ENCODE data around the gene SCN2B. TPM values are rescaled to one million over a fixed set of nuclear protein-coding genes. Genes with fewer than 3 reads are reported as not detected.

SCN2B gene
- total and polyA plus RNA-seq, 2 of the 4 experiments (the other 2 are of a cell fraction) = under 0.01 to 0.05 TPM

DNA sequence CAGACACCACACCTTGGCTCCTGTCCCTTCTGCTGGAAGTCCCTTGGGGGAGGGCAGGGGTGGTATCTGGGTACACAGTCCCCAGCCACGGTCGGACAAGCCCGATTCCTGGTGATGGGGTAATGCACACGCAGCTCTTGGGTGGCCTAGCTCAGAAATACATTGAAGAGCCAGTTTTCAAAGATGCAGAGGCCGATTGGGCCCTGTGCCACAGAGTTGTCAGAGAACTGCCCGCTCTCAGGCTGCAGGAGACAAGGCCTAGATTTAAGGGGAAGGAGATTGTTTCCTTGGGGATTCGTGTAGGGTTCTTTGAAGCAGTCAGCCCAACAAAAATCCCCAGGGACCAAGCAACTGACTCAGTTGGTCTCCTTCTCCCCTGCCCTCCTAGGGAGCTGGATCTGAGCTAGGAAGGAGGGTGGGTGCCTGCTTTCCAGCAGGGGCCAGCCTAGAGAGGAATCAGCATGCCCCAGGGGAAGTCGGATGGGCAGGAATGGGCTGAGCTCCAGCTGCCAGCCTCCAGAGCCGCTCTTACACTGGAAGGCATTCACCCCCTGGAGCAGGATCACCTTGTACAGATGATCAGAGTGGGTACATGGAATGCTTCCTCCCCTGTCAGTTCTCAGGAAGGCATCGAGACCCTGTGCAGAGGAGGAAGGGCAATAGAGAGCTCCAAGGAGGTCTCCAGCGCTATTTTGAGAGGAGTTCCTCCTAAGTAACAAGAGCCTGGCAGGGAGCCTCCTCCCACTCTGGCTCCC lies 20.5 kb downstream of the SCN2B start:
- no peaks in the 10 kb centered on the region for H3K9me3 ChIP-seq (ENCODE audit: control insufficient read depth, insufficient read depth, low read length)
- H3K27me3 ChIP-seq (ENCODE audit: control insufficient read depth, insufficient read depth, low read length) = peaks cover 86% of the 10 kb centered on the region
- no peak overlapping the region for H3K4ac ChIP-seq (ENCODE audit: low read depth, low read length)
- no peak overlapping the region for H4K8ac ChIP-seq (ENCODE audit: low read depth in 2 of 2, low read length in 2 of 2)
- H2BK15ac ChIP-seq (ENCODE audit: low read depth, low read length) = no peak overlapping the region
- intact Hi-C loops (cut with micrococcal nuclease) = no loop called here
- H3K56ac ChIP-seq (ENCODE audit: extremely low read depth, insufficient read depth, low read length) = no peak overlapping the region
- no peak overlapping the region for H3K9ac ChIP-seq (ENCODE audit: low read depth, low read length)
- TF ChIP-seq CEBPB (IDR thresholded peaks at IDR 0.05; ENCODE audit: low read depth, low read length) (no peak), MXI1 (IDR thresholded peaks at IDR 0.05; ENCODE audit: borderline replicate concordance, low read depth, low read length) (no peak), POLR2A (IDR thresholded peaks at IDR 0.05; ENCODE audit: low read depth, low read length) (no peak), FOS (IDR thresholded peaks at IDR 0.05; ENCODE audit: low read depth, low read length) (no peak), SMC3 (IDR thresholded peaks at IDR 0.05; ENCODE audit: low read depth, low read length) (no peak), CHD1 (IDR thresholded peaks at IDR 0.05; ENCODE audit: low read depth, low read length) (no peak), RAD21 (IDR thresholded peaks at IDR 0.05; ENCODE audit: low read length) (no peak)
- TF ChIP-seq, protein P1, sequence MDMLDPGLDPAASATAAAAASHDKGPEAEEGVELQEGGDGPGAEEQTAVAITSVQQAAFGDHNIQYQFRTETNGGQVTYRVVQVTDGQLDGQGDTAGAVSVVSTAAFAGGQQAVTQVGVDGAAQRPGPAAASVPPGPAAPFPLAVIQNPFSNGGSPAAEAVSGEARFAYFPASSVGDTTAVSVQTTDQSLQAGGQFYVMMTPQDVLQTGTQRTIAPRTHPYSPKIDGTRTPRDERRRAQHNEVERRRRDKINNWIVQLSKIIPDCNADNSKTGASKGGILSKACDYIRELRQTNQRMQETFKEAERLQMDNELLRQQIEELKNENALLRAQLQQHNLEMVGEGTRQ (IDR thresholded peaks at IDR 0.05; ENCODE audit: low read depth, low read length) = no peak
- ATAC-seq (ENCODE audit: low read depth) = no peak
- 27% methylated on average over 6 of the region's 11 CpGs; no CpG with 5 or more reads in 1 of the 2 experiments for WGBS, 2 experiments (ENCODE audit: extremely low coverage in 2 of 2, insufficient read length in 1 of 2)
- no peaks in the 10 kb centered on the region for H3K79me1 ChIP-seq (ENCODE audit: low read depth in 1 of 2, low read length in 2 of 2)
- in situ Hi-C loops (cut with MboI; ENCODE audit: low sequenced_read_pairs) = no loop called here
- no peaks in the 10 kb centered on the region for H3K36me3 ChIP-seq (ENCODE audit: control insufficient read depth, insufficient read depth, low read length)
- no peak overlapping the region for H3K18ac ChIP-seq (ENCODE audit: low read depth, low read length)
- no peak overlapping the region for H3K4me3 ChIP-seq (ENCODE audit: insufficient read depth, low read depth, low read length)
- H4K91ac ChIP-seq (ENCODE audit: insufficient read depth, low read depth, low read length) = no peak overlapping the region
- dilution Hi-C loops (cut with HindIII; ENCODE audit: low sequenced_read_pairs, unreplicated experiment) = no loop called here
- BruUV-seq (replicated peaks) = no TSS peak
- no peak overlapping the region for H2BK5ac ChIP-seq (ENCODE audit: low read depth, low read length, poor library complexity, severe bottlenecking)
- no peak overlapping the region for H3K4me2 ChIP-seq (ENCODE audit: low read depth, low read length)
- no peaks in the 10 kb centered on the region for H4K20me1 ChIP-seq (ENCODE audit: insufficient read depth, low read length)
- H2BK120ac ChIP-seq (ENCODE audit: low read depth, low read length) = no peak overlapping the region
- H3K4me1 ChIP-seq (ENCODE audit: control insufficient read depth, insufficient read depth, low read length) = no peaks in the 10 kb centered on the region; the same call in 1 of the 2 replicates
- no peak overlapping the region for H2AK5ac ChIP-seq (ENCODE audit: low read depth, low read length)
- H2AFZ ChIP-seq (replicated peaks; ENCODE audit: low read length, poor library complexity) = no peak overlapping the region
- POLR2A ChIA-PET (ENCODE audit: unreplicated experiment) = no interaction called here
- CTCF ChIA-PET = no interaction called here
- H4K5ac ChIP-seq (ENCODE audit: low read depth, low read length) = no peak overlapping the region
- H2AK9ac ChIP-seq (replicated peaks; ENCODE audit: low read depth, low read length, poor library complexity) = no peak overlapping the region
- H3K23ac ChIP-seq (ENCODE audit: low read depth, low read length) = no peak overlapping the region
- no peak for DNase-seq
- H2BK20ac ChIP-seq (ENCODE audit: low read depth, low read length) = no peak overlapping the region
- H3K14ac ChIP-seq (replicated peaks; ENCODE audit: low read depth, low read length) = no peak overlapping the region
- no peaks in the 10 kb centered on the region for H3K9me1 ChIP-seq (ENCODE audit: insufficient read depth, low read length)
- H3K27ac ChIP-seq (ENCODE audit: insufficient read depth, low read length) = no peak overlapping the region

Data from IMR-90 (cell line).